NCI-H1694 treated with DMSO at 0.1 percent for 48 hours (cell line): ENCODE measurements around the gene PWP2.
"Not testable (repeated sequence)": the region's sequence is repeated elsewhere in the genome, so short reads cannot be mapped to it uniquely, and the experiment has no call there.

ENCODE experiments used
- DNase-seq: peaks from one replicate; lab custom pipeline; 2025; lab: John Stamatoyannopoulos, UW

PWP2 gene

DNA sequence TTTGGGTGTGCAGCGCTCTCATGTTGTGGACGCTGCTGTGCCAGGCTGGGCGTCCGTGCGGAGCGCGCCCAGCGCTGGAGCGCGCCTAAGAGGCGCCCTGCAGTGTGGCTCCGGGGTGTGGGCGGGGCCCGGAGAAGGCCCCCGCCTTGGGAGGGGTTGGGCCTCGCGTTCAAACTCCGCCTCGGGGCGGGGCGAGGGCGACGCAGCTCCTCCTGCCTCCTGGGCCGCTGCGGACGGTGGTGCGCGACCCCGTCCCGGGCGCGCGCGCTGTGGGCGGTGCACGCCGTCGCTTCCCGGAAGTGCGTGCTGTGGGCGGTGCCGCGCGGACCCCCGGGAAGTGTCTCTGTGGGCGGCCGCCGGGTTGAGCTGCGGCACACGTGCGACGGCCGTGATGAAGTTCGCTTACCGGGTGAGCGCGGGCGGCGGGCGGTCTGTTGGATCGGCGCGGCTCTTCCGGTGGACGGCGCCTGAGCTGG lies at the start of gene PWP2:
TSS of gene PWP2 (plus strand) at position 374 of the 476 bp plus-strand sequence. CDS start at position 392, 18 bp downstream.
- not testable (repeated sequence) for DNase-seq

- DNase-seq: no peak
These were observed 49.1 kb upstream of the PWP2 start for GRCh38 chr21:44057960-44058651.

GRCh38 chr21:44058652-44058964 lies 48.6 kb upstream of the PWP2 start:
- no peak for DNase-seq

DNA sequence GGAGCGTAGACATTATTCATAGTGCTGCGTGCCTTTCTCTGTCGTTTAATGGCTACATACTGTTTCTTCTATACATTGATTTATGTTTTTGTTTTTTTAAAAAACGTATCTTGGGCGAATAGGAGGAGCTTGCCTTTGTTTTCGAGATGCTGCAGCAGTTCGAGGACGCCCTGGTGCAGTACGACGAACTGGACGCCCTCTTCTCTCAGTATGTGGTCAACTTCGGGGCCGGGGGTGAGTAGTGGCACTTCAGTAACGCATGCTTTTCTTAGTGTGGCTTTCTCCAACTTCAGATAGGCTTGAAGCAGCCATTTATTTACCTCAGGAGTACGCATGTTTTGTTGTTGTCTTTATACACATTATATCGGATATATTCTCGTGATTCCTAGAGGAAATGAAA lies 48.2 kb upstream of the PWP2 start:
- DNase-seq: no peak

- DNase-seq: peak; percentile 15
These were observed 47.5 kb upstream of the PWP2 start for GRCh38 chr21:44059710-44060109.

- DNase-seq: no peak
These were observed 44.8 kb upstream of the PWP2 start for GRCh38 chr21:44062380-44062779.

DNA sequence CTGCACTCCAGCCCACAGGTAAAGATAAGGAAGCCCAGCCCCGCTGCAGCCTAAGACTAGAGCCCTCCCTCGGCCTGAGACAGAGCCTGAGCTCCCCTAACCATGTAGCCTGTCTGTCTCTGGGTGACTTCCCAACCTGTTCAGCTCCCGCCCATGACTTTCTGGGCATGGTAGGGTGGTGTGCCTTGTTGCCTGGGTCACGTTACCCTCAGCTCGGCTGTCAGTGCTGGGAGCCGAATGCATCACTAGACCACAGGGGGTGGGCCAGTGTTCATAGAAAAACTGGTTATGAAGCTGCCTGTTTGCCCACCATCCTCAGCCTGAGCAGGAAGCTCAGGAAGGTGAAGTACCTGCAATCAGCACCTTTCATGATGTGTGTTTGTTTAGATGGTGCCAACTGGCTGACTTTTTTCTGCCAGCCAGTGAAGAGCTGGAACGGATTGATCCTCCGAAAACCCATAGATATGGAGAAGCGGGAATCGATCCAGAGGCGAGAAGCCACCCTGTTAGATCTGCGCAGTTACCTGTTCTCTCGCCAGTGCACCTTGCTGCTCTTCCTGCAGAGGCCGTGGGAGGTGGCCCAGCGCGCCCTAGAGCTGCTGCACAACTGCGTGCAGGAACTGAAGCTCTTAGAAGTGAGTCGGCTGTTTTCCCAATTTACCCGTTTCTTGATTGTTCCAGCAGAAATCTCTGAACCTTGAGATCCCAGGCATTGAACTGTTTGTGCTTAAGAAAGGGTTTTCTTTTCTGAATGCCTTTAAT lies 43.9 kb upstream of the PWP2 start:
- DNase-seq: no peak

- no peak for DNase-seq
These were observed 42.3 kb upstream of the PWP2 start for GRCh38 chr21:44064852-44065403.

GRCh38 chr21:44065428-44065827 lies 41.8 kb upstream of the PWP2 start:
- no peak for DNase-seq

GRCh38 chr21:44066116-44066515 lies 41.1 kb upstream of the PWP2 start:
- no peak for DNase-seq

- DNase-seq: no peak
These were observed 40.0 kb upstream of the PWP2 start for GRCh38 chr21:44067011-44067839.

GRCh38 chr21:44070391-44070790 lies 36.8 kb upstream of the PWP2 start:
- no peak for DNase-seq

- DNase-seq: no peak
These were observed 35.7 kb upstream of the PWP2 start for GRCh38 chr21:44071359-44072104.

- no peak for DNase-seq
These were observed 35.1 kb upstream of the PWP2 start for GRCh38 chr21:44072111-44072510.

GRCh38 chr21:44074315-44074958 lies 32.8 kb upstream of the PWP2 start:
- no peak for DNase-seq

GRCh38 chr21:44076316-44076715 lies 30.9 kb upstream of the PWP2 start:
- DNase-seq: no peak

DNA sequence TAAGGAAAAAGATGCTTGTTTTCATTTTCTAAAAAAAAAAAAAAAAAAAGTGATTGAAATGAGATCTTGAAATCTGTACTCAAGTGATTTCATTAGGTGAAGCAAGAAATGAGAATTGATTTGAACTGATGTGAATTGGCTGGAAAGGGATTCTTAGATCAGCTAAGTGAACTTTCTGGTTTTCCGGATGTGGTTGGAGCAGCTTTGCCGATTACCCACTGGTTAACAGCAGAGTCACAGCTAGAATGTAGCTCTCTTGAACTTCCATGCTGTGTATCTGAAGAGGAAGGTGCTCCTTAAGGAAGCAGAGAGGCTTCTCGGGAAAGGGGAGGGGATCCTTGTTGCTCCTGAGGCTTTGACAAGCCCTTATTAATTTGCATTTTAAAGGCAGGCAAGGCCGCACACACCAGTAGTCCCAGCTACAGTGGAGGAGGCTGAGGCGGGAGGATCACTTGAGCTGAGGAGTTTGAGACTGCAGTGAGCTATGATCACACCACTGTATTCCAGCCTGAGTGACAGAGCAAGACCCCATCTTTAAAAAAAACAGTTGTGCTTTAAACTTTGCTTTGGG lies 28.7 kb upstream of the PWP2 start:
- DNase-seq: no peak

DNA sequence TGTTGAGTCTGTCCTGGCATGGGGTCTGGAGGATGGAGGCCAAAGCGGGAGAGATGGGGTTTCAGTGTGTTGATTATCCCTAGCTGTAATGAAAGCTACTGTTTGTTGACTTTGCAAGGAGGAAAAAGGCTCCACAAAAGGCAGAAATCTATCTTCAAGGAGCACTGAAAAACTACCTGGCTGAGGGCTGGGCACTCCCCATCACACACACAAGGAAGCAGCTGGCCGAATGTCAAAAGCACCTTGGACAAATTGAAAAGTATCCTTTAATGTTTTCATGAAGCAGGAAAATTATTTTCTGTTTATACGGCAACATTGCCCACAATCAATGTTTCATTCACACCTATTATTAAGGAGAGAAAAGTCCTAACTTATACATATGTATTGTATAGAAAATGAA lies 27.8 kb upstream of the PWP2 start:
- DNase-seq: no peak

DNA sequence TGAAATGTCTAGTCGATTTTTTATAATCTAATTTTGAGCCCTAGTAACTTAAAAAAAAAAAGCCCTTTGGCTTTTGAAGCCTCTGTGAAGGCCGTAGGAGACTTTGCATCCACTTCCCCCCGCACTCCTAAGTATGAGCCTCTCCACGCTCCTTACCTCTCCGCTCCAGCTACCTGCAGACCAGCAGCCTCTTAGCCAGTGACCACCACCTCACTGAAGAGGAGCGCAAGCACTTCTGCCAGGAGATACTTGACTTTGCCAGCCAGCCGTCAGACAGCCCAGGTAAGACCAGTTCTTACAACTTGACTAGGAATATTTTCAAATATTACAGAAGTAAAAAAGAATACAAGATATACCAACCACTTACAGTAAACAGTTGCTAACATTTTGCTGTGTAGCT lies 27.4 kb upstream of the PWP2 start:
- no peak for DNase-seq

- DNase-seq: no peak
These were observed 24.4 kb upstream of the PWP2 start for GRCh38 chr21:44082648-44083440.
